Activated CD4-positive, alpha-beta memory T cell treated with anti-CD3 and anti-CD28 coated beads for 36 hours (primary cell): ENCODE results near the gene FRRS1L. TPM values are rescaled to one million over a fixed set of nuclear protein-coding genes. Genes with fewer than 3 reads are reported as not detected.

Experiments used
- CTCF ChIA-PET: fragments of 350-600 bp; sonication (Branson Sonifier 250); formaldehyde crosslinking; loops from one replicate; lab custom pipeline; 2021; ENCODE audit warnings: antibody characterized with exemption, inconsistent platforms; lab: Charles Lee
- POLR2A ChIA-PET: fragments of 350-600 bp; sonication (Branson Sonifier 250); formaldehyde crosslinking; loops from one replicate; lab custom pipeline; 2021; ENCODE audit warnings: antibody characterized with exemption; lab: Charles Lee
- DNase-seq: peaks from one replicate; pipeline ENCODE4 v3.0.0-alpha.2; 2020
- H3K27ac Mint-ChIP-seq: one replicate; pipeline ENCODE4 v1.8.0; 2021; ENCODE audit warnings: mixed read lengths
- H3K27me3 Mint-ChIP-seq: one replicate; pipeline ENCODE4 v1.8.0; 2021; ENCODE audit warnings: mixed read lengths
- H3K36me3 Mint-ChIP-seq: one replicate; pipeline ENCODE4 v1.8.0; 2021; ENCODE audit warnings: mixed read lengths
- H3K4me1 Mint-ChIP-seq: one replicate; pipeline ENCODE4 v1.8.0; 2021; ENCODE audit warnings: low read depth, mixed read lengths
- H3K4me3 Mint-ChIP-seq: one replicate; pipeline ENCODE4 v1.8.0; 2021; ENCODE audit warnings: mild to moderate bottlenecking, mixed read lengths
- H3K9me3 Mint-ChIP-seq: one replicate; pipeline ENCODE4 v1.8.0; 2021; ENCODE audit warnings: mixed read lengths
- intact Hi-C: fragments of 100-400 bp; cut with micrococcal nuclease; formaldehyde crosslinking; loops from one replicate; pipeline ENCODE4 v1.15.1; 2023
- total RNA-seq, 2 experiments: library from RNA; stranded (reverse); gene quantifications; one replicate each; pipeline ENCODE4 v1.2.3, GENCODE V29; 2021

Gene FRRS1L
- total RNA-seq = not detected

DNA sequence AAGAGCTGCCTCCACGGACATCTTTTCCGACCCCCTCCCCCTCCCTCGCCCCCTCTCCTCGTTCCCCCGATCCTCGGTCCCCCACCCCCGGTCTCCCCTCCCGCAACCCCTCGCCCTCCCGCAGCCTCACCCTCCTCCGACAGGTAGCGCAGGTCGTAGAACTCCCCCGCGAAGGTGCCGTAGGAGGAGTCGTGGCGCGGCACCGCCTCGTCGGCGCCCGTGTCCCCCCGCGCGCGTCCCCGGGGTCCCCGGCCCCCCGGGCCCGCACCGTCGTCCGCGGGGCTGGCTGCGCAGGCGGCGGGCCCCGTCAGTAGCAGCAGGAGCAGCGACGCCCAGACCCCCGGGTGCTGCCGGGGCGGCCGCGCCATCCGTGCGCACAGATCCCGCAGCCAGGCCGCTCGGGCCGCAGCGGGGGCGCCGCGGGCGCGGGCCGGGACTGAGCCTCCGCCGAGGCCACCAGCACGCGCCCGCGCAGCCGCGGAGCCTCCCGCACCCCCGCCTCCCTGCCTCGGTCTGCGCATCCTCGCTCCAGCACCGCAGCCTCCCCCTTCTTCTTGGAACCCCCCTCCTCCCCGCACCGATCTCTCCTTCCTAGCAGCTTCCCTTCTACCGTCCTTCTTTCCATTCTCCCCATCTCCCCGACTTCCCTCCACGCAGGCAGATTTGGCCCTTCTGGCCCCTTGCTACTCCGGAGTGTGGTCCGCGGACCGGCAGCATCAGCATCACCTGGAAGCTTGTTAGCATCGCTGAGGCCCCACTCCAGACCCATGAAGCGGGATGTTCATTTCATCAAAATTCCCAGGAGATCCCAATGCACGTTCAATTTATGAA lies at the start of gene FRRS1L:
TSS of gene FRRS1L (minus strand) at position 479 of the 831 bp plus-strand sequence. CDS start at position 368, 111 bp downstream.
- intact Hi-C loops = no loop called here
- POLR2A ChIA-PET = no interaction called here
- no peak for DNase-seq
- Mint-ChIP-seq H3K36me3 (no peaks in the 10 kb centered on the region), H3K9me3 (no peaks in the 10 kb centered on the region), H3K27me3 (peaks cover 51% of the 10 kb centered on the region), H3K4me3 (peak within 1 kb of the TSS; percentile 6), H3K27ac (no peak within 1 kb of the TSS), H3K4me1 (peaks cover 5% of the 10 kb centered on the region)
- CTCF ChIA-PET = no interaction called here

- no peak for DNase-seq
- POLR2A ChIA-PET = no interaction called here
- Mint-ChIP-seq H3K36me3 (no peaks in the 10 kb centered on the region), H3K9me3 (no peaks in the 10 kb centered on the region), H3K27ac (no peak overlapping the region), H3K27me3 (peaks cover 8% of the 10 kb centered on the region), H3K4me1 (no peaks in the 10 kb centered on the region), H3K4me3 (no peak overlapping the region)
- intact Hi-C loops = no loop called here
- CTCF ChIA-PET = interaction anchor here (1.3 kb wide), 1 partner anchor 31 kb away, joined by 3 read pairs; no protein-coding TSS in a partner anchor
These were observed 47.4 kb upstream of the FRRS1L start for GRCh38 chr9:109214414-109214813.

DNA sequence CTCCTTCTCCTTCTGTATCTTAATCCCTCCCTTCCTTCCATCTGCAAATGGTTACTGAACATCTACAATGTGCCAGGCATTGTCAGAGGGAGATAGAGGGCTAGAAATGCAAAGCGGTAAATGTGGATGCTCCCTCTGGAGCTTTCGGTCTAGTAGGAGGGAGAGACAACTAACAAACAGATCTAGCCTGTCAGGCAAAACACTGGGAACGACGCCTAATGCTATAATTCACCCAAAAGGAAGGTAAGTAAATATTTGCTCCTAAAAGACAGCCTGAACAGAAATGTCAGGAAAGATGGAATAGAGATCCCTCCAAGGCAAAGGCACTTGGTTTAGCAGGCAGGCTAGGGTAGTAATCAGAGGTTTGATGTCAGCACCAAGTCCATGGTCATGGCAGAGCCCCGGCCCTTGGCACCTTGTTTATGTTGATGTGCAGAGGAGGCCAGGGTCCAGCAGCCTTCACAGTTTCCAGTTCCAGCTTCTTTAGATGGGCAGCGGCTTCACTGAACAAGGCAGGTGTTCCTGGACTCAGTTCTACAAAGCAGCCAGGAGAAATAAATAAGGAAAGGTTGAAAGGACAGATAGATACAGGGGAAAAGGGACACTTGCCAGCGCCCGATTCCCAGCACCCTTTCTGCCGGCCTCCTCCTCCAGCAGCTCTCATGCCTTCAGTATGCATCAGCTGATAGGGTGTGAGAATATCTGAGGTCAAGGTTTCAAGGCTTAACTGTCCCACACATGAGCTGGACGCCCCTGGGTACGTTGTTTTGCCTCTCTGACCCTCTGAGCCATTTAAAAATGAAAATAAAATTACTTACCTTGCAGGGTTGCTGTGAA lies 46.5 kb upstream of the FRRS1L start:
- Mint-ChIP-seq H3K4me3 (no peak overlapping the region), H3K36me3 (no peaks in the 10 kb centered on the region), H3K27me3 (peaks cover 8% of the 10 kb centered on the region), H3K9me3 (no peaks in the 10 kb centered on the region), H3K4me1 (no peaks in the 10 kb centered on the region), H3K27ac (no peak overlapping the region)
- POLR2A ChIA-PET = no interaction called here
- CTCF ChIA-PET = no interaction called here
- intact Hi-C loops = no loop called here
- DNase-seq = no peak

DNA sequence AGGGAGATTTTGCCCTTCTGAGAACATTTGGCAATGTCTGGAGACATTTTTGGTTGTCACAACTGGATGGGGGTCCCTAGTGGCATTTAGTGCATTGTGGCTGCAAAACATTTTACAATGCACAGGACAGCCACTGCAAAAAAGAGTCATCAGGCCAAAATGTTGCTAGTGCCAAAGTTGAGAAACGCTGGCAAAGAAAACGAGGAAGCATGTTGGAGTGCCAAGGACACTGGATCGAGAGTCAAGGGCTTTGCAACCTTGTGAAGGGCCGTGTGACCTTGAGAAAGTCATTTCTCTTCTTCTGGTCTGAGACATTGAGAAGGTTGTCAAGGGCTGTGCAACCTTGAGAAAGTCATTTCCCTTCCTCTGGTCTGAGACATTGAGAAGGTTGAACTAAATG lies 45.7 kb upstream of the FRRS1L start:
- intact Hi-C loops = no loop called here

DNA sequence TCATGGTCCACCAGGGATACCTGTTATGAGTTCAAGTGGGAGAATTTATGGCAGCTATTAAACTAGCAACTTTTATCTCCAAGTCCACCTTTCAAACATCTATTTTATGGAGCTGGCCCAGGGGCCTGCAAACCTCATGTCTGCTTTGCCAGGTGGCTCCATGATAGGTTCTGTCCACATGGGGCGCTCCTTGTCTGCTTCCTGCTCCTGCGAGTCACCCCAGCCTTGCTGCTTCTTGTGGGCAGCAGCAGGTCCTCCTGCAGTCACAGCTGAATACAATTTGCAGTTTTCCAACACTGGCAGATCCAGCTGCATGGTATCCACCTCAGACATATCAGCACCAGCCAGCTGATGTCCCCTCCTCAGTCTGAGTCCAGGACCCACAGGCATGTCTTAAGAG lies 39.6 kb upstream of the FRRS1L start:
- ChIA-PET CTCF (no interaction called here), POLR2A (no interaction called here)
- no peak overlapping the region for H3K4me3 Mint-ChIP-seq
- no peak overlapping the region for H3K27ac Mint-ChIP-seq
- H3K36me3 Mint-ChIP-seq = no peaks in the 10 kb centered on the region
- DNase-seq = peak; percentile 21
- H3K27me3 Mint-ChIP-seq = peaks cover 9% of the 10 kb centered on the region
- H3K9me3 Mint-ChIP-seq = no peaks in the 10 kb centered on the region
- intact Hi-C loops = no loop called here
- no peaks in the 10 kb centered on the region for H3K4me1 Mint-ChIP-seq

More for the DNA sequence above, 45.7 kb upstream of the FRRS1L start:
- Mint-ChIP-seq H3K9me3 (no peaks in the 10 kb centered on the region), H3K36me3 (no peaks in the 10 kb centered on the region), H3K27me3 (peaks cover 8% of the 10 kb centered on the region), H3K4me1 (no peaks in the 10 kb centered on the region), H3K27ac (no peak overlapping the region), H3K4me3 (no peak overlapping the region)
- ChIA-PET CTCF (no interaction called here), POLR2A (no interaction called here)
- DNase-seq = no peak

GRCh38 chr9:109205526-109205925 lies 38.5 kb upstream of the FRRS1L start:
- H3K4me3 Mint-ChIP-seq = no peak overlapping the region
- peaks cover 9% of the 10 kb centered on the region for H3K27me3 Mint-ChIP-seq
- CTCF ChIA-PET = no interaction called here
- no peaks in the 10 kb centered on the region for H3K4me1 Mint-ChIP-seq
- H3K36me3 Mint-ChIP-seq = no peaks in the 10 kb centered on the region
- no peak overlapping the region for H3K27ac Mint-ChIP-seq
- POLR2A ChIA-PET = no interaction called here
- DNase-seq = no peak
- intact Hi-C loops = no loop called here
- no peaks in the 10 kb centered on the region for H3K9me3 Mint-ChIP-seq

DNA sequence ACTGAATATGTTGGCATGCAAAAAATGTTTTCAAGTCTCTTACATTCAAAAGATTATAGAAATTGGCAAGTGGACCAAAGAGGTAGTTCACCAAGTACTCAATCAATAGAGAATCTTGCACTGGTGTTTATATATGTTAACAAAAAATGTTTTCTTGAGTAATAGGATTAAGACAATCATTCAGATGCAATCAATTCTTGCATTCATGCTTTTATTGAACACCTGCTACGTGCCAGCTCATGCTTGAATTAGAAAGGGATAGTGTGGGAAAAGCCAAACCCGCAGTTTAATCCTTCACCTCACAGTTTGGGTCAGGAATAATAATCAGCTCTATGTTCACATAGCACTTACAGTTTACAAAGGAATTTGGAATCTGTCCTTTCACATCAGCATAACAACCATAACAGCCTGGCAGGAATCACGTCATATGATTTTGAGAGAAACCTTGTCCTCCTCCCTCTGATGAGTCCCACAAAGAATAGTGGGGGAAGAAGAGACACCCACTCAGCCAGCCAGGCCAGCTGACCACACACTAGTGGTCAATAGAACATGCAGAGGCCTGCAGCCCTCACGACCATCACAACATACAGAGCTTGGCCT lies 36.8 kb upstream of the FRRS1L start:
- no peak overlapping the region for H3K4me3 Mint-ChIP-seq
- no peak for DNase-seq
- no peaks in the 10 kb centered on the region for H3K4me1 Mint-ChIP-seq
- no peaks in the 10 kb centered on the region for H3K9me3 Mint-ChIP-seq
- no peak overlapping the region for H3K27ac Mint-ChIP-seq
- ChIA-PET CTCF (no interaction called here), POLR2A (no interaction called here)
- intact Hi-C loops = no loop called here
- peaks cover 8% of the 10 kb centered on the region for H3K27me3 Mint-ChIP-seq
- H3K36me3 Mint-ChIP-seq = no peaks in the 10 kb centered on the region

DNA sequence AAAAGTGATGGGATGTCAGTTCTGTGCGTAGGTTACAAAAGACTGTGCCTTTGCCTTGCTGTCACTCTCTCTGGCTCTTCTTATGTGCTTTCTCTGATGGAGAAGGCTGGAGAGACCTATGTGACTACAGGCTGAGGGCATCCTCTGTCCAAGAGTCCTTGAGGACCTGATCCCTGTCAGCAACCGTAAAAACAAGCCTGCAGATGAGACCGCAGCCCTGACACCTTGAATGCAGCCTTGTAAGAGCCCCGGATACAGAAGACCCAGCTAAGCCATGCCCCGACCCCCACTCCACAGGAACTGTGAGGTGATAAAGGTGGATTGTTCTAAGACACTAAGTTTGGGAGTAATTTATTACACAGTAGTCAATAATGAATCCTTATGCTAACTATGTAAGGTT lies 32.6 kb upstream of the FRRS1L start:
- Mint-ChIP-seq H3K4me1 (no peaks in the 10 kb centered on the region), H3K27me3 (peaks cover 2% of the 10 kb centered on the region), H3K4me3 (no peak overlapping the region), H3K27ac (no peak overlapping the region), H3K9me3 (no peaks in the 10 kb centered on the region), H3K36me3 (no peaks in the 10 kb centered on the region)
- CTCF ChIA-PET = interaction anchor here (0.7 to 1.4 kb wide), 2 partner anchors 17 to 82 kb away, joined by 4 read pairs; no protein-coding TSS in a partner anchor
- intact Hi-C loops = no loop called here
- DNase-seq = no peak
- POLR2A ChIA-PET = no interaction called here

DNA sequence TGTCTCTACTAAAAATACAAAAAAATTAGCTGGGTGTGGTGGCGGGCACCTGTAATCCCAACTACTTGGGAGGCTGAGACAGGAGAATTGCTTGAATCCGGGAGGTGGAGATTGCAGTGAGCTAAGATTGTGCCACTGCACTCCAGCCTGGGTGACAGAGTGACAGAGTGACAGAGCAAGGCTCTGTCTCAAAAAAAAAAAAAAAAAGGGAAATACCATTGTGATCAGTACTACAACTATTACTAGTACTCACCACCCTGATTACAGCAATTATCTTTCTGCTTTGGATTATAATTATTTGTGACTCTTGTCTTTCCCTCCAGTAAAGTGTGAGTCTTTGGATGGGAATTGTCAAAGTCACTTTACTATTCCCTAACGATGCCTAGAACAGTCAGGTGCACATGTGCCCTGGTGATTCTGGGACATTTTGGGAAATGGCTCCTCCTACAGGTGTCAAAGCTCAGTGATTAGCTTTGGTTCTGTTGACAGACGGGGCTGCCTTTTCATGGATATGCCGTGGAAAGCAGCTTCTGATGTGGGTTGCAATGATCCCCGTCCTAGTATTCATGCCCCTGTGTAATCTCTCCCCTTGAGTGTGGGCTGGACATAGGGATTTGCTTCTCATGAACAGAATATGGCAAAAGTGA lies 31.8 kb upstream of the FRRS1L start:
- Mint-ChIP-seq H3K4me3 (no peak overlapping the region), H3K36me3 (no peaks in the 10 kb centered on the region), H3K27ac (no peak overlapping the region), H3K4me1 (no peaks in the 10 kb centered on the region), H3K27me3 (peaks cover 2% of the 10 kb centered on the region), H3K9me3 (no peaks in the 10 kb centered on the region)
- POLR2A ChIA-PET = no interaction called here
- CTCF ChIA-PET = interaction anchor here (0.7 to 1.4 kb wide), 2 partner anchors 16 to 81 kb away, joined by 4 read pairs; no protein-coding TSS in a partner anchor
- intact Hi-C loops = no loop called here
- peak; percentile 11 for DNase-seq

- DNase-seq = no peak
- H3K27ac Mint-ChIP-seq = no peak overlapping the region
- H3K36me3 Mint-ChIP-seq = no peaks in the 10 kb centered on the region
- ChIA-PET POLR2A (no interaction called here), CTCF (interaction anchor here (0.6 kb wide), 1 partner anchor 91 kb away, joined by 3 read pairs; no protein-coding TSS in a partner anchor)
- no peaks in the 10 kb centered on the region for H3K9me3 Mint-ChIP-seq
- H3K27me3 Mint-ChIP-seq = no peaks in the 10 kb centered on the region
- intact Hi-C loops = no loop called here
- H3K4me1 Mint-ChIP-seq = no peaks in the 10 kb centered on the region
- no peak overlapping the region for H3K4me3 Mint-ChIP-seq
These were observed 27.0 kb upstream of the FRRS1L start for GRCh38 chr9:109193974-109194556.

DNA sequence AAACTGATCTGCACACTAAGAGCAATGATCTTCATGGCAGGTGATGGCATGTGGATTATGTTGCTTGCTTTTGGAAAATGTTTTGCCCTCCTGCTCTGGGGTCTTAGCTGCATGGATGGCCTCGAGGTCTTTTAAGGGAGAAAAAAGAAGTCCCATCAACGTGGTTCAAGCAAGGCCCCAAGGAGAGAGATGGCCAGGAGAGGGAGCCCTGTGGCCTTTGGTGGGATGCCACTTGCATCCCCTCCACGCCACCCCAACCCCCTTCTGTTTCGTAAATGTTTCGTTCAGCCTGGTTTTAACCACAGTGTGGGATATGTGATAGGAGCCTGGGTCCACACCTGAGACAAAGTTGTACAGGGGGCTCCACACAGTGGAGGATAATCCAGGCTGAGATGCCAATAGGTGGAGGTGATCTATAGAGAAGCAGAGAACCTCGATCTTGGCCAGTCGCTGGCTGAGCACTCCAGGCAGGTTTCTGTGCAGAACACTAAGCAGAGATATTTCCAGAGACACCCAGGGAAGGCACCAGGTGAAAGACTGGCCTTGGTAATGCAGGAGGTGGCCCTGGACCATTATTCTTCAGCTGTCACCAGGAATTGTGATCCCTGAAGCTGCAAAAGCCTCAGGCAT lies 25.8 kb upstream of the FRRS1L start:
- H3K36me3 Mint-ChIP-seq = no peaks in the 10 kb centered on the region
- intact Hi-C loops = no loop called here
- DNase-seq = no peak
- H3K9me3 Mint-ChIP-seq = no peaks in the 10 kb centered on the region
- ChIA-PET POLR2A (no interaction called here), CTCF (interaction anchor here (1.3 kb wide), 1 partner anchor 52 kb away, joined by 4 read pairs; no protein-coding TSS in a partner anchor)
- H3K27ac Mint-ChIP-seq = no peak overlapping the region
- no peak overlapping the region for H3K4me3 Mint-ChIP-seq
- H3K27me3 Mint-ChIP-seq = no peaks in the 10 kb centered on the region
- H3K4me1 Mint-ChIP-seq = no peaks in the 10 kb centered on the region
